Coronary artery (tissue), 2 donors: ENCODE results near the gene MRPL20.
A peak's percentile ranks its signal among the peaks of the same experiment; 100 is the strongest.

Experiments
- DNase-seq: peaks from one replicate; pipeline ENCODE4 v3.0.0-alpha.2; 2017; ENCODE audit warnings: low spot score
- H3K27ac ChIP-seq, 2 donors: fragments of 200-600 bp; sonication (generic); one replicate each; pipeline ENCODE4 v1.5.1; 2016 to 2019
- H3K4me3 ChIP-seq: fragments of 200-600 bp; sonication (generic); 2 replicates; pipeline ENCODE4 v1.5.1; 2016; ENCODE audit warnings: mild to moderate bottlenecking, moderate library complexity
- CTCF ChIP-seq: fragments of 200-600 bp; sonication (generic); IDR thresholded peaks from one replicate; pipeline ENCODE4 v1.5.1; 2019; ENCODE audit warnings: antibody characterized with exemption

MRPL20 gene

GRCh38 chr1:1402072-1402900 is 4.8 kb downstream of the MRPL20 start:
- no peak for DNase-seq
- no peak for TF ChIP-seq CTCF
- Histone ChIP-seq H3K4me3 (no peak overlapping the region), H3K27ac (no peak overlapping the region)

GRCh38 chr1:1401457-1402010 is 5.6 kb downstream of the MRPL20 start:
- no peak overlapping the region for H3K27ac ChIP-seq

GRCh38 chr1:1400576-1401456 is 6.3 kb downstream of the MRPL20 start:
- TF ChIP-seq CTCF, result no peak
- no peak for DNase-seq
- Histone ChIP-seq H3K27ac (peak overlapping the region in 1 of 2 donors; percentile 92), H3K4me3 (peak overlapping the region; percentile 100)

More at GRCh38 chr1:1401457-1402010, 5.6 kb downstream of the MRPL20 start:
- no peak for TF ChIP-seq CTCF
- DNase-seq, result no peak
- H3K4me3 ChIP-seq, result no peak overlapping the region

- DNase-seq, result no peak
- H3K27ac ChIP-seq, result peak overlapping the region; percentile 57 to 92
- H3K4me3 ChIP-seq, result peak overlapping the region; percentile 100
- TF ChIP-seq CTCF, result no peak
Measured at GRCh38 chr1:1399872-1400575, 7.1 kb downstream of the MRPL20 start.

GRCh38 chr1:1399187-1399871 is 7.8 kb downstream of the MRPL20 start, which contains the start of gene CCNL2:
Gene CCNL2 (minus strand): TSS chr1:1399335. CDS start chr1:1399306, 29 bp downstream.
- Histone ChIP-seq H3K4me3 (peak within 1 kb of the TSS; percentile 100), H3K27ac (peak within 1 kb of the TSS; percentile 67 to 92)
- DNase-seq, result peak; percentile 99
- peak; percentile 43 for TF ChIP-seq CTCF

- TF ChIP-seq CTCF, result no peak
- Histone ChIP-seq H3K27ac (peak overlapping the region; percentile 67 to 92), H3K4me3 (peak overlapping the region; percentile 100)
- no peak for DNase-seq
Measured at GRCh38 chr1:1398677-1399186, 8.4 kb downstream of the MRPL20 start.
